Panc1 (cell line): ENCODE measurements around the gene PYM1.

ENCODE experiments used
- POLR2AphosphoS5 ChIP-seq: IDR thresholded peaks from 2 replicates; pipeline ENCODE4 v1.6.1; 2012; ENCODE audit warnings: mild to moderate bottlenecking, low read depth, low read length, moderate library complexity
- TCF7L2 ChIP-seq: IDR thresholded peaks from 2 replicates; pipeline ENCODE4 v1.6.1; 2011; ENCODE audit warnings: mild to moderate bottlenecking, low read depth, low read length, inconsistent platforms
- TF ChIP-seq, protein P1 (sequence below): fragments of 450-650 bp; IDR thresholded peaks from 2 replicates; pipeline ENCODE4 v1.5.1; 2017; ENCODE audit warnings: mild to moderate bottlenecking

DNA sequence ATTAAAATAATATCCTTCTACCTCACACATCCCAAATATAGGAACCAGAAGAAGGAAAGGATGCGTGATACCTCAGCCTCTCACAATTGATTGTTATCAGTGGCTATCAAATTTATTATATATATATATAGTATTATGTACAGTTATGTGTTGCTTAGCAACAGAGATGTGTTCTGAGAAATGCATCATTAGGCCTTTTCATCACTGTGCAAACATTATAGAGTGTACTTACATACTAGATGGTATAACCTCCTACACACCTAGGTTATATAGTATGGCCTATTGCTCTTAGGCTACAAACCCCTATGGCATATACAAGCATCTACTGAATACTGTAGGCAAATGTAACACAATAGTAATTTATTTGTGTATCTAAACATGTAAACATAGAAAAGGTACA is 34.0 kb downstream of the PYM1 start:
- no peak for TF ChIP-seq POLR2AphosphoS5
- TF ChIP-seq, protein P1, sequence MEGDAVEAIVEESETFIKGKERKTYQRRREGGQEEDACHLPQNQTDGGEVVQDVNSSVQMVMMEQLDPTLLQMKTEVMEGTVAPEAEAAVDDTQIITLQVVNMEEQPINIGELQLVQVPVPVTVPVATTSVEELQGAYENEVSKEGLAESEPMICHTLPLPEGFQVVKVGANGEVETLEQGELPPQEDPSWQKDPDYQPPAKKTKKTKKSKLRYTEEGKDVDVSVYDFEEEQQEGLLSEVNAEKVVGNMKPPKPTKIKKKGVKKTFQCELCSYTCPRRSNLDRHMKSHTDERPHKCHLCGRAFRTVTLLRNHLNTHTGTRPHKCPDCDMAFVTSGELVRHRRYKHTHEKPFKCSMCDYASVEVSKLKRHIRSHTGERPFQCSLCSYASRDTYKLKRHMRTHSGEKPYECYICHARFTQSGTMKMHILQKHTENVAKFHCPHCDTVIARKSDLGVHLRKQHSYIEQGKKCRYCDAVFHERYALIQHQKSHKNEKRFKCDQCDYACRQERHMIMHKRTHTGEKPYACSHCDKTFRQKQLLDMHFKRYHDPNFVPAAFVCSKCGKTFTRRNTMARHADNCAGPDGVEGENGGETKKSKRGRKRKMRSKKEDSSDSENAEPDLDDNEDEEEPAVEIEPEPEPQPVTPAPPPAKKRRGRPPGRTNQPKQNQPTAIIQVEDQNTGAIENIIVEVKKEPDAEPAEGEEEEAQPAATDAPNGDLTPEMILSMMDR: no peak
- no peak for TF ChIP-seq TCF7L2
